Measurements from ENCODE around the gene PLCB4.

DNA sequence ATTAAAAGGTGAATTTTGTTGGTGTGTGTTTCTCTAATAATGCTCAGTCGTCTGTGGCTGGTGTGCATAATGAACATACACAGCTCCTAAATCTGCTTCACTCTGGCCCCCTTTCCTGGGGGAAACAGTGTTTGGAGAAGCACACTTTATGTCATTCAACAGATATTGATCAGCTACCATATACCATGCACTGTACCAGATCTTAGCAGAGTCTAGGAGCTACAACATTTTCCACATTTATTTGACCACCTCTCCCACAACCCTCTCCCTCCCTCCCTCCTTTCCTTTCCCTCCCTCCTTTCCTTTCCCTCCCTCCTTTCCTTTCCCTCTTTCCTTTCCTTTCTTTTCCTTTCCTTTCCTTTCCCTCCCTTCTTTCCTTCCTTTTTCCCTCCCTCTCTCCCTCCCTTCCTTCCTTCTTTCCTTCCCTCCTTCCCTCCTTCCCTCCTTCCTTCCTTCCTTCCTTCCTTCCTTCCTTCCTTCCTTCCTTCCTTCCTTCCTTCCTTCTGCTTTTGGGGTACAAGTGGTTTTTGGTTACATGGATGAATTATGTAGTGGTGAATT is 85.7 kb downstream of the PLCB4 start:
- TF ChIP-seq, protein P1, sequence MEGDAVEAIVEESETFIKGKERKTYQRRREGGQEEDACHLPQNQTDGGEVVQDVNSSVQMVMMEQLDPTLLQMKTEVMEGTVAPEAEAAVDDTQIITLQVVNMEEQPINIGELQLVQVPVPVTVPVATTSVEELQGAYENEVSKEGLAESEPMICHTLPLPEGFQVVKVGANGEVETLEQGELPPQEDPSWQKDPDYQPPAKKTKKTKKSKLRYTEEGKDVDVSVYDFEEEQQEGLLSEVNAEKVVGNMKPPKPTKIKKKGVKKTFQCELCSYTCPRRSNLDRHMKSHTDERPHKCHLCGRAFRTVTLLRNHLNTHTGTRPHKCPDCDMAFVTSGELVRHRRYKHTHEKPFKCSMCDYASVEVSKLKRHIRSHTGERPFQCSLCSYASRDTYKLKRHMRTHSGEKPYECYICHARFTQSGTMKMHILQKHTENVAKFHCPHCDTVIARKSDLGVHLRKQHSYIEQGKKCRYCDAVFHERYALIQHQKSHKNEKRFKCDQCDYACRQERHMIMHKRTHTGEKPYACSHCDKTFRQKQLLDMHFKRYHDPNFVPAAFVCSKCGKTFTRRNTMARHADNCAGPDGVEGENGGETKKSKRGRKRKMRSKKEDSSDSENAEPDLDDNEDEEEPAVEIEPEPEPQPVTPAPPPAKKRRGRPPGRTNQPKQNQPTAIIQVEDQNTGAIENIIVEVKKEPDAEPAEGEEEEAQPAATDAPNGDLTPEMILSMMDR (IDR thresholded peaks at IDR 0.05; ENCODE audit: insufficient read depth, low read length, poor library complexity, severe bottlenecking): no peak
- no peak for TF ChIP-seq EZH2phosphoT487 (conservative IDR thresholded peaks at IDR 0.05; ENCODE audit: low read length)

Measured in SU-DHL-6 (cell line).